HEK293 (cell line): ENCODE data around the gene FHIT.

Source experiments
- CTCF ChIA-PET: fragments of 350-600 bp; formaldehyde crosslinking; extraction: SDS; loops from one replicate; lab custom pipeline; 2021; ENCODE audit warnings: antibody characterized with exemption; lab: Yijun Ruan, JAX
- POLR2A ChIA-PET: fragments of 300-600 bp; formaldehyde crosslinking; extraction: SDS; loops from one replicate; lab custom pipeline; 2020; ENCODE audit warnings: antibody characterized with exemption, inconsistent platforms; lab: Yijun Ruan, JAX
- H3K27ac ChIP-seq: fragments of 200-500 bp; sonication (Bioruptor generic); 2 replicates; pipeline ENCODE4 v1.5.1; 2014; ENCODE audit warnings: low read depth, low read length, control low read depth, inconsistent platforms; ENCODE audit errors: extremely low read depth
- H3K36me3 ChIP-seq, 2 experiments: fragments of 200-500 bp in 1 of 2; sonication (Bioruptor generic) in 1 of 2; 1 replicate in 1 of 2; 2 replicates in 1 of 2; pipeline ENCODE4 v1.5.1; 2014 to 2017; ENCODE audit warnings: inconsistent platforms in 2 of 2, low read length in 2 of 2; ENCODE audit not compliant: control insufficient read depth in 2 of 2, insufficient read depth in 1 of 2
- H3K4me1 ChIP-seq: fragments of 200-500 bp; sonication (Bioruptor generic); 2 replicates; pipeline ENCODE4 v1.5.1; 2014; ENCODE audit warnings: mild to moderate bottlenecking, low read length, inconsistent platforms; ENCODE audit not compliant: control insufficient read depth, insufficient read depth
- H3K4me3 ChIP-seq: 2 replicates; pipeline ENCODE4 v1.5.1; 2011; ENCODE audit warnings: low read depth, mild to moderate bottlenecking, control low read depth, low read length, moderate library complexity
- H3K9me3 ChIP-seq: fragments of 200-500 bp; sonication (Bioruptor generic); 2 replicates; pipeline ENCODE4 v1.5.1; 2014; ENCODE audit warnings: low read depth, low read length, inconsistent platforms; ENCODE audit not compliant: control insufficient read depth, insufficient read depth
- AEBP2 ChIP-seq: fragments of 450-650 bp; formaldehyde crosslinking; IDR thresholded peaks from 2 replicates; pipeline ENCODE4 v1.5.1; 2016; ENCODE audit warnings: missing biosample characterization, missing genetic modification characterization, borderline replicate concordance
- BCL11B ChIP-seq: fragments of 450-650 bp; formaldehyde crosslinking; IDR thresholded peaks from 2 replicates; pipeline ENCODE4 v1.5.1; 2016; ENCODE audit warnings: low read depth, missing biosample characterization, missing genetic modification characterization
- HOXC10 ChIP-seq: sonication (generic); formaldehyde crosslinking; IDR thresholded peaks from 2 replicates; pipeline ENCODE4 v1.8.1; 2023; ENCODE audit warnings: mild to moderate bottlenecking, missing genetic modification reagents
- KLF7 ChIP-seq: fragments of 450-650 bp; formaldehyde crosslinking; IDR thresholded peaks from 2 replicates; pipeline ENCODE4 v1.5.1; 2016; ENCODE audit warnings: missing biosample characterization, missing genetic modification characterization, borderline replicate concordance
- KLF8 ChIP-seq: fragments of 450-650 bp; formaldehyde crosslinking; IDR thresholded peaks from 2 replicates; pipeline ENCODE4 v1.5.1; 2016; ENCODE audit warnings: missing biosample characterization, missing genetic modification characterization
- KLF9 ChIP-seq: fragments of 450-650 bp; formaldehyde crosslinking; IDR thresholded peaks from 2 replicates; pipeline ENCODE4 v1.5.1; 2016; ENCODE audit warnings: missing biosample characterization, missing genetic modification characterization, low read depth
- MZF1 ChIP-seq: fragments of 450-650 bp; formaldehyde crosslinking; IDR thresholded peaks from 2 replicates; pipeline ENCODE4 v1.5.1; 2017; ENCODE audit warnings: missing biosample characterization, missing genetic modification characterization, borderline replicate concordance
- PRDM4 ChIP-seq: fragments of 450-650 bp; formaldehyde crosslinking; IDR thresholded peaks from 2 replicates; pipeline ENCODE4 v1.5.1; 2017; ENCODE audit warnings: missing biosample characterization, missing genetic modification characterization
- ZBTB20 ChIP-seq: fragments of 450-650 bp; formaldehyde crosslinking; IDR thresholded peaks from 2 replicates; pipeline ENCODE4 v1.5.1; 2016; ENCODE audit warnings: missing biosample characterization, missing genetic modification characterization
- ZBTB48 ChIP-seq: fragments of 450-650 bp; formaldehyde crosslinking; IDR thresholded peaks from 2 replicates; pipeline ENCODE4 v1.5.1; 2016; ENCODE audit warnings: missing biosample characterization, missing genetic modification characterization
- ZBTB6 ChIP-seq: fragments of 450-650 bp; formaldehyde crosslinking; IDR thresholded peaks from 2 replicates; pipeline ENCODE4 v1.5.1; 2017; ENCODE audit warnings: missing biosample characterization, missing genetic modification characterization
- ZFP37 ChIP-seq: fragments of 450-650 bp; formaldehyde crosslinking; IDR thresholded peaks from 2 replicates; pipeline ENCODE4 v1.5.1; 2016; ENCODE audit warnings: missing biosample characterization, missing genetic modification characterization
- ZNF157 ChIP-seq: fragments of 450-650 bp; formaldehyde crosslinking; IDR thresholded peaks from 2 replicates; pipeline ENCODE4 v1.5.1; 2016; ENCODE audit warnings: missing biosample characterization, missing genetic modification characterization
- ZNF26 ChIP-seq: fragments of 450-650 bp; formaldehyde crosslinking; IDR thresholded peaks from 2 replicates; pipeline ENCODE4 v1.5.1; 2016; ENCODE audit warnings: missing biosample characterization, missing genetic modification characterization
- ZNF335 ChIP-seq: fragments of 450-650 bp; formaldehyde crosslinking; conservative IDR thresholded peaks from 2 replicates; pipeline ENCODE4 v1.5.1; 2016; ENCODE audit warnings: missing biosample characterization, missing genetic modification characterization
- ZNF404 ChIP-seq: fragments of 450-650 bp; formaldehyde crosslinking; IDR thresholded peaks from 2 replicates; pipeline ENCODE4 v1.5.1; 2017; ENCODE audit warnings: missing biosample characterization, missing genetic modification characterization
- ZNF416 ChIP-seq: fragments of 450-650 bp; formaldehyde crosslinking; IDR thresholded peaks from 2 replicates; pipeline ENCODE4 v1.5.1; 2016; ENCODE audit warnings: missing biosample characterization, missing genetic modification characterization
- ZNF549 ChIP-seq: fragments of 450-650 bp; IDR thresholded peaks from 2 replicates; pipeline ENCODE4 v1.5.1; 2018; ENCODE audit warnings: missing biosample characterization, missing genetic modification characterization, mild to moderate bottlenecking, inconsistent platforms, moderate library complexity
- ZNF596 ChIP-seq: fragments of 450-650 bp; IDR thresholded peaks from 2 replicates; pipeline ENCODE4 v1.5.0; 2018; ENCODE audit warnings: missing biosample characterization, mild to moderate bottlenecking, missing genetic modification characterization, moderate library complexity
- ZNF626 ChIP-seq: fragments of 450-650 bp; sonication (Bioruptor Pico); formaldehyde crosslinking; IDR thresholded peaks from 2 replicates; pipeline ENCODE4 v1.5.1; 2018; ENCODE audit warnings: missing biosample characterization, missing genetic modification characterization, inconsistent platforms
- ZNF664 ChIP-seq: fragments of 450-650 bp; formaldehyde crosslinking; IDR thresholded peaks from 2 replicates; pipeline ENCODE4 v1.5.1; 2016; ENCODE audit warnings: missing biosample characterization, missing genetic modification characterization
- ZNF777 ChIP-seq: fragments of 450-650 bp; formaldehyde crosslinking; IDR thresholded peaks from 2 replicates; pipeline ENCODE4 v1.5.1; 2017; ENCODE audit warnings: missing biosample characterization, missing genetic modification characterization, borderline replicate concordance
- ZSCAN30 ChIP-seq: fragments of 450-650 bp; IDR thresholded peaks from 2 replicates; pipeline ENCODE4 v1.5.1; 2018; ENCODE audit warnings: missing biosample characterization, mild to moderate bottlenecking, missing genetic modification characterization, moderate library complexity

The FHIT gene

GRCh38 chr3:61253756-61254155 lies 2.5 kb upstream of the FHIT start:
- Histone ChIP-seq H3K36me3 (no peaks in the 10 kb centered on the region), H3K27ac (no peak overlapping the region), H3K4me3 (no peak overlapping the region), H3K4me1 (no peaks in the 10 kb centered on the region), H3K9me3 (no peaks in the 10 kb centered on the region)
- POLR2A ChIA-PET: no interaction called here
- CTCF ChIA-PET: no interaction called here
- TF ChIP-seq HOXC10 (CRISPR knock-in tag) (no peak), ZFP37 (tag by site-specific recombination) (no peak), AEBP2 (no peak), KLF9 (tag by site-specific recombination) (no peak), ZNF596 (tag by site-specific recombination) (no peak), ZNF404 (no peak)

GRCh38 chr3:61252836-61253235 lies 1.6 kb upstream of the FHIT start:
- TF ChIP-seq ZNF416 (no peak), ZNF335 (0 out of 2 replicates have a peak, but pooled peaks have one; percentile 19)
- H3K36me3 ChIP-seq: no peaks in the 10 kb centered on the region
- ChIA-PET POLR2A (interaction anchor here (0.7 kb wide), 1 partner anchor 653 kb away, joined by 3 read pairs; no protein-coding TSS in a partner anchor), CTCF (interaction anchor here (0.7 kb wide), 1 partner anchor 16 kb away, joined by 3 read pairs; no protein-coding TSS in a partner anchor)
- no peak overlapping the region for H3K4me3 ChIP-seq
- H3K9me3 ChIP-seq: no peaks in the 10 kb centered on the region
- H3K27ac ChIP-seq: no peak overlapping the region
- no peaks in the 10 kb centered on the region for H3K4me1 ChIP-seq

- no peaks in the 10 kb centered on the region for H3K4me1 ChIP-seq
- CTCF ChIA-PET: no interaction called here
- H3K4me3 ChIP-seq: peak overlapping the region; percentile 84
- H3K27ac ChIP-seq: peak overlapping the region; percentile 58
- no peaks in the 10 kb centered on the region for H3K36me3 ChIP-seq
- POLR2A ChIA-PET: no interaction called here
- no peaks in the 10 kb centered on the region for H3K9me3 ChIP-seq
- TF ChIP-seq ZNF549: no peak
- 0 out of 2 replicates have a peak, but pooled peaks have one; percentile 17 for TF ChIP-seq KLF7 (tag by site-specific recombination)
- TF ChIP-seq ZNF777 (tag by site-specific recombination): no peak
- TF ChIP-seq BCL11B (tag by site-specific recombination): no peak
- no peak for TF ChIP-seq KLF8 (tag by site-specific recombination)
- TF ChIP-seq ZBTB20: no peak
- 0 out of 2 replicates have a peak, but pooled peaks have one; percentile 3 for TF ChIP-seq ZBTB6 (tag by site-specific recombination)
- TF ChIP-seq ZSCAN30: peak; percentile 12; the same call in 1 of the 2 replicates
- TF ChIP-seq ZNF157 (tag by site-specific recombination): no peak
- no peak for TF ChIP-seq ZNF626
- TF ChIP-seq ZBTB48 (tag by site-specific recombination): no peak
- TF ChIP-seq PRDM4: no peak
- TF ChIP-seq ZNF664 (tag by site-specific recombination): no peak
- TF ChIP-seq ZNF26 (tag by site-specific recombination): no peak
- no peak for TF ChIP-seq MZF1 (tag by site-specific recombination)
Measured at GRCh38 chr3:61250784-61251173, 473 bp downstream of the FHIT start.
